HUDEP-2 (cell line): ENCODE data around the gene GNG8.

ENCODE experiments used
- DNase-seq, 76 experiments: peaks; one replicate each; lab custom pipeline; 2025; ENCODE audit not compliant: unreplicated experiment in 76 of 76; lab: John Stamatoyannopoulos, UW

Gene GNG8

GRCh38 chr19:46605356-46605821 is 30.6 kb downstream of the GNG8 start:
- DNase-seq: no peak

GRCh38 chr19:46604781-46605355 is 31.1 kb downstream of the GNG8 start:
- no peak for DNase-seq

GRCh38 chr19:46603752-46604231 is 32.2 kb downstream of the GNG8 start:
- DNase-seq: no peak

- peak in 17 of 76 experiments; percentile 18 to 65 (median 35) for DNase-seq
These were observed 32.8 kb downstream of the GNG8 start for GRCh38 chr19:46603195-46603637.

- DNase-seq: peak in 25 of 76 experiments; percentile 11 to 65 (median 36)
These were observed 33.4 kb downstream of the GNG8 start for GRCh38 chr19:46602392-46603194.

- DNase-seq: peak in 4 of 76 experiments; percentile 12 to 43 (median 24)
These were observed 34.4 kb downstream of the GNG8 start, which contains the start of gene CALM3 for GRCh38 chr19:46601318-46602224. TSS of gene CALM3 (plus strand) at chr19:46601330. CDS start at chr19:46601435, 105 bp downstream.

GRCh38 chr19:46600384-46601317 is 35.4 kb downstream of the GNG8 start:
- DNase-seq: peak; percentile 83 to 99 (median 97)

- no peak for DNase-seq
These were observed 36.2 kb downstream of the GNG8 start for GRCh38 chr19:46599716-46600373.

GRCh38 chr19:46598372-46598917 is 37.6 kb downstream of the GNG8 start:
- DNase-seq: no peak

- DNase-seq: peak in 21 of 76 experiments; percentile 11 to 48 (median 30)
These were observed 40.0 kb downstream of the GNG8 start for GRCh38 chr19:46596008-46596407.

GRCh38 chr19:46591870-46592269 is 44.1 kb downstream of the GNG8 start:
- DNase-seq: no peak

GRCh38 chr19:46591254-46591653 is 44.7 kb downstream of the GNG8 start:
- DNase-seq: no peak

GRCh38 chr19:46587861-46588260 is 48.1 kb downstream of the GNG8 start:
- DNase-seq: no peak

GRCh38 chr19:46586294-46586693 is 49.7 kb downstream of the GNG8 start:
- DNase-seq: no peak

- DNase-seq: no peak
These were observed 50.5 kb downstream of the GNG8 start for GRCh38 chr19:46585539-46585938.
